HFF-Myc (cell line): ENCODE data around the gene CARS1.

Source experiments
- DNase-seq: peaks from one replicate; pipeline ENCODE4 v3.0.0-alpha.2; 2011; ENCODE audit warnings: low read depth; ENCODE audit errors: extremely low read depth
- H3K4me3 ChIP-seq: replicated peaks from 2 replicates; pipeline ENCODE4 v1.5.1; 2011; ENCODE audit warnings: low read depth, mild to moderate bottlenecking, control low read depth, low read length
- TF ChIP-seq, protein P1 (sequence below): IDR thresholded peaks from 2 replicates; pipeline ENCODE4 v1.5.1; 2012; ENCODE audit warnings: mild to moderate bottlenecking, low read depth, low read length, control low read depth; ENCODE audit errors: missing control alignments

CARS1 gene

DNA sequence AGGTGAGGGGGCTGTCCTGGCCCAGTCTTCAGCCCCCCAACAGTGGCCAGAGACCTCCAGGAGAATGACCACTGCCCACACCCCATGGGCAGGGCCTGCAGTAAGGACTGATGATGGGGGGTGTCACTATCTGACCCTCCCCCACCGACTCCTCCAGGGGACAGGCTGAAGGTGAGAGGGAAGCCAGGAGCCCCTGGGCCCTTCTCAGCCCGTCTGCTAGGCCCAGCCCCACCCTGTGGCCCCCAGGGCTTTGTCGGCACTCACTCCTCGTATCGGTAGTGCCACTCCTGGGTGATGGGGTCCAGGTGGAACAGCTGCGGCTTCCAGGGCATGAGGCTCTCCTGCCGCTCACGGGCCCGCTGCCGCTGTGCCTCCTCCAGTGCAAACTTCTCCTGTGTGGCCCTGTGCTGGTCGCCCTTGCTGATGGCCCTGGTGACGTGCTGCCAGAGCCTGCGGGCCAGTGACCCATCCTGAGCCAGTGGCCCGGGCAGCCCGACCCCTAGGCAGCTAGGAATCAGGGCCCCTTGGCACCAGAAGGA, 35.4 kb upstream of the CARS1 start:
- H3K4me3 ChIP-seq, result no peak overlapping the region
- TF ChIP-seq, protein P1, sequence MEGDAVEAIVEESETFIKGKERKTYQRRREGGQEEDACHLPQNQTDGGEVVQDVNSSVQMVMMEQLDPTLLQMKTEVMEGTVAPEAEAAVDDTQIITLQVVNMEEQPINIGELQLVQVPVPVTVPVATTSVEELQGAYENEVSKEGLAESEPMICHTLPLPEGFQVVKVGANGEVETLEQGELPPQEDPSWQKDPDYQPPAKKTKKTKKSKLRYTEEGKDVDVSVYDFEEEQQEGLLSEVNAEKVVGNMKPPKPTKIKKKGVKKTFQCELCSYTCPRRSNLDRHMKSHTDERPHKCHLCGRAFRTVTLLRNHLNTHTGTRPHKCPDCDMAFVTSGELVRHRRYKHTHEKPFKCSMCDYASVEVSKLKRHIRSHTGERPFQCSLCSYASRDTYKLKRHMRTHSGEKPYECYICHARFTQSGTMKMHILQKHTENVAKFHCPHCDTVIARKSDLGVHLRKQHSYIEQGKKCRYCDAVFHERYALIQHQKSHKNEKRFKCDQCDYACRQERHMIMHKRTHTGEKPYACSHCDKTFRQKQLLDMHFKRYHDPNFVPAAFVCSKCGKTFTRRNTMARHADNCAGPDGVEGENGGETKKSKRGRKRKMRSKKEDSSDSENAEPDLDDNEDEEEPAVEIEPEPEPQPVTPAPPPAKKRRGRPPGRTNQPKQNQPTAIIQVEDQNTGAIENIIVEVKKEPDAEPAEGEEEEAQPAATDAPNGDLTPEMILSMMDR, result no peak
- no peak for DNase-seq

DNA sequence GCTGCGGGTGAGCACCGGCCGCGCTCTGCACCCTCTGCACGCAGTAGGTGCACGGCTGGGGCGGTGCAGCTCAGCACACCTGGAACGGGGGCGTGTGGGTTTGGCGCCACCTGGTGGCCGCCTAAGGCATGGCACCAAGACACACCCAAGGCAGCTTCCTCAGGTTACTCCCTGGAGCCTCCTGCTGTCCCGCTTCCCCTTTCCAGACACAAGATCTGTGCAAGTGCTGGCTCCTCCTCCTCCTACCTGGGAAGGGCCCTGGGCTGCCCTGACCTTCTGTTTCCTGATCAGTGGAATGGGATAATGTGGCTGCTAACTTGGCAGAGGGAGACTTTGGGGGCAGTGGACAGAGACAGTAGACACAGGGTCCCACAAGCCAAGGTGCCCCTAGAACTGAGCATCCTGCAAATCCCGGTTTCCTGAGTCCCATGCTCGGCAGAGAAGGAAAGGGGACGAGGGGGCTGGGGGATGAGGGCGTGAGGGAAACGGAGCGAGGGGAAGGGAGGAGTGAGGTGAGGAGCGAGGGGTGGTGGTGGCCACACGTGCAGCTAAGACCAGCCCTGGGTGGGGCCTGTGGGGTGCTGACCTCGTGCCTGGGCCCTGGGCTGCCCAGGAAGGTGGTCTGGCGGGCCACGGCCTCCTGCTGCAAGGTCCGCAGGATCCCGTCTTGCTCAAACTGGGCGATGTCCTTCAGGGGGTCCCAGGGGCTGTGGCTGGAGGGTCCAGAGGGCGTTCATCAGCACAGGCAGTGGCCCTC, 34.8 kb upstream of the CARS1 start:
- TF ChIP-seq, protein P1, result peak; percentile 99
- no peak for DNase-seq
- no peak overlapping the region for H3K4me3 ChIP-seq

DNA sequence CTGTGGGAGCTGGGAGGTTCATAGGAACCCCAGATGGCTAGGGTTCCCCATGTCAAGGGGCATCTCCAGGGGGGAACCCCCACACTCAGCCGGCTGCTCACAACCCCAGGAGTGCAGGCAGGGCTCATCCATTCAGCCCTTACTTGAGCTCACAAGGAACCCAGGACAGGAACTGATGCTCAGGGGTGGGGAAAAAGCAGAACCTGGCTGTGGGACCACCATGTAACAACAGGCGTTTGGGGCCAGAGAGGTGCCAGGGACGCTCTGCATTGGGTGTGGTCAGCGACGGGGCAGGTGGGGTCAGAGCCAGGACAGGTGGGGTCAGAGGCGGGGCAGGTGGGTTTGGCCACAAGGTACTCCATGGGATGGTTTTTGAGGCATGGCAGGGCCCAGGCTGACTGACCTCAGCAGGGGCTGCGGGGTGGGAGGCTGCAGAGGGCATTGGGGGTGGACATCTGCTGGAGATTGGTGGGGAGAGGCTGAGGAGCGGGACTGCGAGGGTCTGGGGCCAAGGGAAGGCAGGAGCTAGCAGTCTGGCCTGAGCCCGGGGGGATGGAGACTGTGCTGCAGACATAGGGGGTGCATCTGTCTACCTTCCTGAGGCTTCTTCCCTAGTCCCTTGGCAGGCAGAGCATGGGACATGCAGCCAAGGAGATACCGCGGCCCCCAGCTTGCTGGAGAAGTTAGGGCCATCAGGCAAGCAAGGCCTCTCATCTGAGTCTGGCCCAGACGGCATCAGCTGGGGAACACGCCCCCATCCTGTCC, 34.0 kb upstream of the CARS1 start:
- H3K4me3 ChIP-seq, result no peak overlapping the region
- TF ChIP-seq, protein P1, result no peak
- no peak for DNase-seq

DNA sequence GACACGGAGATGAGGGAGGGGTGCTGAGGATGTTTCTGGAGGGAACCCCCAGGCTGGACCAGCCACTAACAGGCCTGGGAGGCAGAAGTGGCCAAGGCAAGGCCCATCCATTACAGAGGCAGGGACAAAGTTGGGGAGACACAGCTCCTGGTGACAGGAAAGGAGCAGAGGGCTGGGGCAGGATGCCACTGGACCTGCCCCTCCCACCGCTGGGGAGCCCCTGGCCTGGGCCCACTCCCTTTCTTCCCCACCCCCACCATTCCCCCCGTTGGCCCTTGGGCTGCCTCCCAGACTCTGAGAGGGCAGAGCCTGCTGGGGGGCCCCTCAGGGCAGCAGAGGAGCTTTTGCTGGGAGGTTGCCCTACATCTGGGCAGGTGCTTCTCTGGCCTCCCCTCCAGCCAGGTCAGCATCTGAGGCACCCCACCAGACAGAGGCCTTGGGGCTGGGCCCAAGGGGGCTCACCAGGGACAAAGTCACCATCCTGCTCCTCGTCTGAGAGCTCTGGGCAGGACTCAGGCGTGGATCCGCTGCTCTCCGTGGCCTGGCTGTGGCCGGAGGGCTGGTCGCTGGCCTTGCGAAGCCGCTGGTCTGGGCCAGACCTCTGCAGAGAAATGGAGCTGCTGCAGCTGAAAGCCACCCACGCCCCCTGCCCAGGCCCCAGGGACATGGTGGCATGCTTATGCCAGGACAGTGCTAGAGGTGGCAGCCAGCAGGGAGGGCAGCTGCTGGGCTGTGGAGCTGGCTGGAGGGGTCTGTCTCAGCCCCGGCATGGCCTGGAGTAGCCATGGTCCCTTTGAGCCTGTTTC, 33.1 kb upstream of the CARS1 start:
- H3K4me3 ChIP-seq, result no peak overlapping the region

DNA sequence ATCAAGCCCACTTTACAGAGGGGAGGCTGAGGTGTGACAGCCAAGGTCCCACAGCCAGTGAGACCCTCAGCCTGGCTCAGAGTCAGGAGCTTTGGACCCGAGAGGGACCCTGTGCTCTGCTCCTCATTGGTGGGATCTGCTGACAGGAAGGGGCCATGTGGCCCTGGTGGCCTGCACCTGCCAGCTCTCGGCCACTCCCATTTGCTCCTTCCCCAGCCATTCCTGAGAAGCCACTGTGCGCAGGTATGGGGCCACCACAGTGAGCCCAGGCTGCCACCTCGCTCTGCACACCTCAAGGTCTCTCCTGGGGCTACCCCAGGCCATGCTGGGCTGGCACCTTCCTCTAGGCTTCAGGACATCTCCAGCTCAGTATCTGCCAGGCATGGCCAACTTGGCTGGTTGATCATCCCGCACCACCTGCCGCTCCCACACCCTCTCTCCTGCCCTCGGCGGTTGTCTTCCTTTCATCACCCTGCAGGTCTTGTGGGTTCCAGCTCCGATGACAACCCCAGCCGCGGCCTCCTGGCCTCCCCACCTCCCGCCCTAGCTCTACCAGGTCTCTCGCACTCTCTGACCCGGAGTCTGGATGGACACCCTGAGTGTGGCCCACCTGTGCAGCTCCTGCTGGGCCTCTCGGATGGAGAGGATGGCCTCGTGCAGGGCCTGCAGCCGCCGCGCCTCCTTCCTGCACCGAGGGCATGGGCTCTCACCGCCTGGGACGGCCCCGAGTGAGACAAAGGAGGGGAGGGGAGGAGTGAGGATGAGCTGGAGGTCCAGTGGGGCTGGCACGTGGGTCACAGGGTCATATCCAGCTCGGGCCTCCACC, 32.2 kb upstream of the CARS1 start:
- DNase-seq, result no peak
- no peak overlapping the region for H3K4me3 ChIP-seq

More for the DNA sequence above, 33.1 kb upstream of the CARS1 start:
- no peak for DNase-seq
- TF ChIP-seq, protein P1, result no peak

More for the DNA sequence above, 32.2 kb upstream of the CARS1 start:
- TF ChIP-seq, protein P1, result no peak
